ENCODE results near the gene SLC1A1.

- TF ChIP-seq CTCF (IDR thresholded peaks at IDR 0.05) (no peak), POLR2AphosphoS5 (IDR thresholded peaks at IDR 0.05) (no peak), POLR2A (IDR thresholded peaks at IDR 0.05) (no peak), EP300 (IDR thresholded peaks at IDR 0.05) (no peak)
These were observed 113.6 kb downstream of the SLC1A1 start for GRCh38 chr9:4603830-4604229.

All from gastroesophageal sphincter (tissue), 3 donors.